A549 (cell line): ENCODE results near the gene TTYH3. TPM values are rescaled to one million over a fixed set of nuclear protein-coding genes. Genes with fewer than 3 reads are reported as not detected.

Experiments used
- ATAC-seq, 2 experiments: fragments of 200-7000 bp in 1 of 2; fragments of >200 bp in 1 of 2; cut with Nextera tagmentation in 1 of 2; cut with Tn5 transposase in 1 of 2; 3 replicates each; pipeline versions ENCODE4 v1.8.0 to v1.9.1; 2018 to 2020; ENCODE audit warnings: mild to moderate bottlenecking in 1 of 2, moderate library complexity in 1 of 2
- CTCF ChIA-PET: fragments of 300-600 bp; sonication (Branson Sonifier 250); formaldehyde crosslinking; extraction: SDS; loops from one replicate; lab custom pipeline; 2021; ENCODE audit warnings: antibody characterized with exemption, inconsistent platforms; lab: Yijun Ruan, JAX
- POLR2A ChIA-PET: fragments of 350-600 bp; formaldehyde crosslinking; extraction: SDS; loops from one replicate; lab custom pipeline; 2021; ENCODE audit warnings: antibody characterized with exemption, inconsistent platforms; lab: Yijun Ruan, JAX
- DNase-seq, 2 experiments: peaks; one replicate each; pipeline versions ENCODE4 v3.0.0 to v3.0.0-alpha.2; 2011 to 2016; ENCODE audit warnings: low read depth in 1 of 2, low spot score in 1 of 2
- FAIRE-seq: peaks from 2 replicates; lab custom pipeline; 2011; peaks lifted over from hg19 to GRCh38; lab: Jason Lieb, UNC
- H3K27ac ChIP-seq, 2 experiments: fragments of >200 bp; sonication (Bioruptor Twin); formaldehyde crosslinking; 3 replicates each; pipeline ENCODE4 v1.5.1; 2016 to 2017
- H3K4me1 ChIP-seq: fragments of >200 bp; sonication (Bioruptor Twin); formaldehyde crosslinking; 3 replicates; pipeline ENCODE4 v1.6.1; 2016
- H3K4me2 ChIP-seq: fragments of >200 bp; sonication (Bioruptor Twin); formaldehyde crosslinking; 3 replicates; pipeline ENCODE4 v1.6.1; 2016
- H3K4me3 ChIP-seq: fragments of >200 bp; sonication (Bioruptor Twin); formaldehyde crosslinking; 3 replicates; pipeline ENCODE4 v1.5.1; 2016
- H3K9me3 ChIP-seq: fragments of >200 bp; sonication (Bioruptor Twin); formaldehyde crosslinking; 3 replicates; pipeline ENCODE4 v1.6.1; 2016
- CHD4 ChIP-seq: fragments of 200-600 bp; sonication (generic); IDR thresholded peaks from 2 replicates; pipeline ENCODE4 v1.6.1; 2016; ENCODE audit warnings: antibody characterized with exemption, mild to moderate bottlenecking, borderline replicate concordance
- EHMT2 ChIP-seq: fragments of 200-600 bp; sonication (generic); IDR thresholded peaks from 2 replicates; pipeline ENCODE4 v1.6.1; 2016; ENCODE audit warnings: antibody characterized with exemption, low read depth, mild to moderate bottlenecking, moderate library complexity
- ELK1 ChIP-seq: fragments of 150-350 bp; IDR thresholded peaks from 2 replicates; pipeline ENCODE4 v1.6.1; 2014; ENCODE audit warnings: low read depth, mild to moderate bottlenecking, low read length
- ESRRA ChIP-seq: fragments of 150-350 bp; IDR thresholded peaks from 2 replicates; pipeline ENCODE4 v1.6.1; 2014; ENCODE audit warnings: mild to moderate bottlenecking, low read length, borderline replicate concordance
- GATA3 ChIP-seq: IDR thresholded peaks from 2 replicates; pipeline ENCODE4 v1.6.1; 2012; ENCODE audit warnings: borderline replicate concordance
- HMGXB4 ChIP-seq: fragments of 250-450 bp; sonication (Bioruptor Pico); IDR thresholded peaks from 2 replicates; pipeline ENCODE4 v1.5.0; 2021; ENCODE audit warnings: mild to moderate bottlenecking, moderate library complexity, borderline replicate concordance
- JUNB ChIP-seq: fragments of >200 bp; sonication (Bioruptor Twin); formaldehyde crosslinking; IDR thresholded peaks from 2 replicates; pipeline ENCODE4 v1.6.1; 2016
- KDM5A ChIP-seq: fragments of 200-600 bp; sonication (generic); IDR thresholded peaks from 2 replicates; pipeline ENCODE4 v1.6.1; 2016; ENCODE audit warnings: antibody characterized with exemption, mild to moderate bottlenecking
- NR3C1 ChIP-seq: fragments of >200 bp; sonication (Bioruptor Twin); formaldehyde crosslinking; IDR thresholded peaks from 3 replicates; pipeline ENCODE4 v1.6.1; 2017
- PHF8 ChIP-seq: fragments of 200-600 bp; sonication (generic); IDR thresholded peaks from 2 replicates; pipeline ENCODE4 v1.6.1; 2016; ENCODE audit warnings: low read depth, mild to moderate bottlenecking, antibody characterized with exemption, moderate library complexity, borderline replicate concordance
- RCOR1 ChIP-seq: fragments of 150-350 bp; IDR thresholded peaks from 2 replicates; pipeline ENCODE4 v1.6.1; 2014; ENCODE audit warnings: antibody characterized with exemption, low read length, low read depth
- SREBF2 ChIP-seq: fragments of 450-650 bp; IDR thresholded peaks from 2 replicates; pipeline ENCODE4 v1.6.1; 2014; ENCODE audit warnings: mild to moderate bottlenecking, moderate library complexity
- ZFP36 ChIP-seq: fragments of 450-650 bp; IDR thresholded peaks from 2 replicates; pipeline ENCODE4 v1.6.1; 2014; ENCODE audit warnings: borderline replicate concordance; ENCODE audit not compliant: partially characterized antibody
- ZNF302 ChIP-seq: fragments of 250-450 bp; sonication (Bioruptor Pico); IDR thresholded peaks from 2 replicates; pipeline ENCODE4 v1.9.0; 2021; ENCODE audit warnings: inconsistent platforms, mild to moderate bottlenecking, moderate library complexity
- WGBS: methylation state at CpG from one replicate; pipeline ENCODE4 v1.1.6; 2017; ENCODE audit errors: missing lambda C conversion rate; 5-methylcytosine and 5-hydroxymethylcytosine counted together
- polyA plus RNA-seq, 4 experiments: library from polyadenylated mRNA; depleted of rRNA in 3 of 4; stranded (reverse); fragments of >200 nt; fragmentation: RNase III in 1 of 4; extraction: RNeasy Plus Mini Kit Qiagen cat#74134 plus additional on column Dnase treatment in 1 of 4; gene quantifications; 2 replicates in 3 of 4; 3 replicates in 1 of 4; pipeline ENCODE4 v1.2.3, GENCODE V29; 2011 to 2017
- TF ChIP-seq, protein P1 (sequence below): IDR thresholded peaks from 2 replicates; pipeline ENCODE4 v1.6.1; 2012

The TTYH3 gene
- polyA plus RNA-seq, 2 of the 4 experiments (the other 2 are of a cell fraction): 11.3 to 43.6 TPM

DNA sequence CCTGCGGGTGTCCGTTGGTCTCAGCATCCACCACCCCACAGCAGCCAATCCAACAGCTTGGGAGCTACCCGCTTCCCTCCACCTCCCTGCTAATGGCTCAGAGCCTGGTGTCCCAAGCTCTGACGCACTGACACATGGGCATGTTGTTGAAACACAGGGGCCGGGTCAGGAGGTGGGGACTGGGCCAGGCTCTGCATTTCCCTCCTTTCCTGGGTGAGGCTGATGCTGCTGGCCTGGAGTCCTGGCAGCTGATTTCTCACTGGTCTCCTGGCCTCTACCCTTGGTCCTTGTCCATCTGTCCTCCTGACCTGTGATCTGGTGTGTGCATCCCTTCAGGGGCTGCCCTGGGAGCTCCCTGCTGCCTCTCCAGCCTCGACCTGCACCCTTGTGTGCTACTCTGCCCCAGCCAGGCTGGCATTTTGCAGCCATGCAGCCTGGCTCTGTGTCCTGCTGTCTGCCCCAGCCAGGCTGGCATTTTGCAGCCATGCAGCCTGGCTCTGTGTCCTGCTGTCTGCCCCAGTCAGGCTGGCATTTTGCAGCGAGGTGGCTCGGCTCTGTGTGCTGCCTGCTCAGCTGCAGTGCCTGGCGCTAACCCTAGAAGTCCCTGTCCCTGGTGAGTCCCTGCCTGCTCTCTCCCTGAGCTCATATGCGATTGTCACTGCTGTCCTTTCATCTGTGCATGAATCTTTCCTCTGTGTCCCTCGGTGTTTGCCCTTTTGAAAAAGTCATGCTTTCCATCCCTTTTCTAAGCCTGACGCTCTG, 70.2 kb downstream of the TTYH3 start (continued):
- TF ChIP-seq HMGXB4 (CRISPR knock-in tag) (no peak), ELK1 (no peak), ESRRA (no peak)

GRCh38 chr7:2702594-2702957, 70.8 kb downstream of the TTYH3 start:
- ChIA-PET CTCF (interaction anchor here (0.7 to 7.5 kb wide), 7 partner anchors 9 to 251 kb away, joined by 3 to 41 read pairs (median 5); no protein-coding TSS in a partner anchor), POLR2A (no interaction called here)
- no peak for FAIRE-seq
- Histone ChIP-seq H3K4me2 (no peak overlapping the region), H3K4me3 (no peak overlapping the region), H3K9me3 (no peaks in the 10 kb centered on the region), H3K27ac (no peak overlapping the region), H3K4me1 (no peaks in the 10 kb centered on the region)
- no peak for DNase-seq
- ATAC-seq: no peak
- WGBS: 96% methylated on average over 15 of the region's 22 CpGs
- no peak for TF ChIP-seq NR3C1
- TF ChIP-seq CHD4: no peak

- 81% methylated on average over 14 of the region's 14 CpGs for WGBS
- ATAC-seq: no peak
- POLR2A ChIA-PET: no interaction called here
Observed at GRCh38 chr7:2705371-2706096, 73.7 kb downstream of the TTYH3 start.

More at GRCh38 chr7:2705371-2706096, 73.7 kb downstream of the TTYH3 start:
- FAIRE-seq (no peak), DNase-seq (no peak)
- Histone ChIP-seq H3K4me3 (no peak overlapping the region), H3K27ac (no peak overlapping the region), H3K4me1 (no peaks in the 10 kb centered on the region), H3K9me3 (no peaks in the 10 kb centered on the region), H3K4me2 (no peak overlapping the region)
- CTCF ChIA-PET: interaction anchor here (0.6 to 2.7 kb wide), 7 partner anchors 10 to 1127 kb away, joined by 3 to 14 read pairs (median 3); no protein-coding TSS in a partner anchor
- TF ChIP-seq SREBF2 (no peak), HMGXB4 (CRISPR knock-in tag) (no peak), ZNF302 (CRISPR knock-in tag) (no peak), ZFP36 (no peak), GATA3 (no peak), RCOR1 (no peak), JUNB (no peak), KDM5A (no peak), PHF8 (no peak), EHMT2 (no peak)
- TF ChIP-seq, protein P1, sequence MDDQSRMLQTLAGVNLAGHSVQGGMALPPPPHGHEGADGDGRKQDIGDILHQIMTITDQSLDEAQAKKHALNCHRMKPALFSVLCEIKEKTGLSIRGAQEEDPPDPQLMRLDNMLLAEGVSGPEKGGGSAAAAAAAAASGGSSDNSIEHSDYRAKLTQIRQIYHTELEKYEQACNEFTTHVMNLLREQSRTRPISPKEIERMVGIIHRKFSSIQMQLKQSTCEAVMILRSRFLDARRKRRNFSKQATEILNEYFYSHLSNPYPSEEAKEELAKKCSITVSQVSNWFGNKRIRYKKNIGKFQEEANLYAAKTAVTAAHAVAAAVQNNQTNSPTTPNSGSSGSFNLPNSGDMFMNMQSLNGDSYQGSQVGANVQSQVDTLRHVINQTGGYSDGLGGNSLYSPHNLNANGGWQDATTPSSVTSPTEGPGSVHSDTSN: no peak
